ENCODE measurements around the gene SRPK3.

- TF ChIP-seq CTCF (conservative IDR thresholded peaks at IDR 0.05; ENCODE audit: low read depth in 2 of 2): no peak
- no peak for TF ChIP-seq CREB1 (CRISPR knock-in tag; IDR thresholded peaks at IDR 0.05; ENCODE audit: low read depth)
- no peak for TF ChIP-seq POLR2AphosphoS5 (IDR thresholded peaks at IDR 0.05; ENCODE audit: low read depth)
- TF ChIP-seq EZH2phosphoT487 (IDR thresholded peaks at IDR 0.05; ENCODE audit: unreplicated experiment): no peak
These were observed at the start of gene SRPK3 for GRCh38 chrX:153780678-153781427.
